Naive thymus-derived CD8-positive, alpha-beta T cell (primary cell): Measurements from ENCODE around the gene KCNK4. TPM values are rescaled to one million over a fixed set of nuclear protein-coding genes. Genes with fewer than 3 reads are reported as not detected.
"Not testable (repeated sequence)": the region's sequence is repeated elsewhere in the genome, so short reads cannot be mapped to it uniquely, and the experiment has no call there.

Experiments used
- ATAC-seq, 2 donors: fragments of 150-1000 bp; cut with Tn5 transposase in 1 of 2; sonication (Bioruptor Pico), chemical (Tn5 transposase) in 1 of 2; 1 replicate in 1 of 2; 2 replicates in 1 of 2; pipeline ENCODE4 v1.10.0; 2021; ENCODE audit warnings: mild to moderate bottlenecking in 2 of 2, moderate library complexity in 2 of 2
- POLR2A ChIA-PET: fragments of 350-600 bp; sonication (Branson Sonifier 250); formaldehyde crosslinking; loops from one replicate; lab custom pipeline; 2021; ENCODE audit warnings: antibody characterized with exemption; lab: Charles Lee
- DNase-seq, 10 donors: peaks; one replicate each; pipeline versions ENCODE4 v3.0.0 to v3.0.0-alpha.2; 2020 to 2022
- H3K27ac Mint-ChIP-seq, 10 donors: one replicate each; pipeline ENCODE4 v1.8.0; 2020 to 2022; ENCODE audit warnings: mild to moderate bottlenecking in 10 of 10, mixed read lengths in 10 of 10, moderate library complexity in 4 of 10, inconsistent platforms in 1 of 10
- H3K27me3 Mint-ChIP-seq, 5 donors: one replicate each; pipeline ENCODE4 v1.8.0; 2021 to 2022; ENCODE audit warnings: mixed read lengths in 5 of 5
- H3K36me3 Mint-ChIP-seq, 3 donors: one replicate each; pipeline ENCODE4 v1.8.0; 2020 to 2022; ENCODE audit warnings: mixed read lengths in 3 of 3, mild to moderate bottlenecking in 2 of 3, inconsistent platforms in 1 of 3
- H3K4me1 Mint-ChIP-seq, 4 donors: one replicate each; pipeline ENCODE4 v1.8.0; 2021 to 2022; ENCODE audit warnings: mixed read lengths in 4 of 4
- H3K4me3 Mint-ChIP-seq, 10 donors: one replicate each; pipeline ENCODE4 v1.8.0; 2020 to 2022; ENCODE audit warnings: mild to moderate bottlenecking in 10 of 10, mixed read lengths in 10 of 10, moderate library complexity in 6 of 10, inconsistent platforms in 1 of 10
- H3K9me3 Mint-ChIP-seq, 9 donors: one replicate each; pipeline ENCODE4 v1.8.0; 2020 to 2022; ENCODE audit warnings: mixed read lengths in 9 of 9, mild to moderate bottlenecking in 3 of 9, inconsistent platforms in 1 of 9, moderate library complexity in 1 of 9
- polyA plus RNA-seq, 3 donors: library from polyadenylated mRNA; unstranded; fragments of 300-500 nt; fragmentation: Illumina TruSeq; gene quantifications; one replicate each; pipeline ENCODE4 v1.2.3, GENCODE V29; 2021
- total RNA-seq, 8 experiments: library from RNA in 2 of 8; stranded (reverse) in 2 of 8; gene quantifications; one replicate each; pipeline ENCODE4 v1.2.3 and lab custom pipeline; 2021 to 2026

Gene KCNK4
- total and polyA plus RNA-seq, 5 experiments from 2014 or later = not detected

GRCh38 chr11:64306563-64306875 lies 15.4 kb downstream of the KCNK4 start:
- Mint-ChIP-seq H3K9me3 (no peaks in the 10 kb centered on the region), H3K36me3 (peaks cover 0 to 15% (median 0%) of the 10 kb centered on the region in 3 donors), H3K4me3 (peak overlapping the region; percentile 88 to 99 (median 96)), H3K4me1 (peaks cover 19 to 41% (median 35%) of the 10 kb centered on the region in 4 donors), H3K27ac (peak overlapping the region; percentile 86 to 97 (median 94)), H3K27me3 (peaks cover 0 to 5% (median 4%) of the 10 kb centered on the region in 5 donors)
- ATAC-seq = no peak
- no peak for DNase-seq
- POLR2A ChIA-PET = interaction anchor here (1.3 to 7.5 kb wide), 4 partner anchors 11 to 100 kb away, joined by 3 to 113 read pairs (median 34); partner anchors contain the start of genes FERMT3, PRDX5 and TRMT112

GRCh38 chr11:64306876-64307622 lies 15.9 kb downstream of the KCNK4 start:
- POLR2A ChIA-PET = interaction anchor here (1.3 to 7.5 kb wide), 4 partner anchors 10 to 101 kb away, joined by 3 to 113 read pairs (median 34); partner anchors contain the start of genes FERMT3, PRDX5 and TRMT112
- H3K27me3 Mint-ChIP-seq = peaks cover 0 to 2% (median under 1%) of the 10 kb centered on the region in 5 donors
- no peaks in the 10 kb centered on the region for H3K9me3 Mint-ChIP-seq
- DNase-seq = no peak
- H3K27ac Mint-ChIP-seq = peak overlapping the region in 8 of 10 donors; percentile 27 to 97 (median 85)
- ATAC-seq = no peak
- H3K36me3 Mint-ChIP-seq = peaks cover 0 to 15% (median 0%) of the 10 kb centered on the region in 3 donors
- H3K4me1 Mint-ChIP-seq = peaks cover 19 to 37% (median 34%) of the 10 kb centered on the region in 4 donors
- peak overlapping the region; percentile 88 to 99 (median 96) for H3K4me3 Mint-ChIP-seq

- H3K4me1 Mint-ChIP-seq = peaks cover 22 to 43% (median 40%) of the 10 kb centered on the region in 4 donors
- not testable (repeated sequence) for H3K27me3 Mint-ChIP-seq, ATAC-seq, H3K9me3 Mint-ChIP-seq, DNase-seq
- peaks cover 0 to 19% (median 0%) of the 10 kb centered on the region in 3 donors for H3K36me3 Mint-ChIP-seq
- peak overlapping the region in 8 of 10 donors; percentile 12 to 79 (median 44) for H3K27ac Mint-ChIP-seq
- H3K4me3 Mint-ChIP-seq = peak overlapping the region in 8 of 10 donors; percentile 26 to 97 (median 52)
- POLR2A ChIA-PET = interaction anchor here (0.7 to 7.5 kb wide), 4 partner anchors 9 to 121 kb away, joined by 4 to 113 read pairs (median 33); partner anchors contain the start of genes FERMT3, PRDX5 and TRMT112
Observed at GRCh38 chr11:64307795-64308194, 16.7 kb downstream of the KCNK4 start.

- H3K27ac Mint-ChIP-seq = peak overlapping the region in 8 of 10 donors; percentile 51 to 88 (median 81)
- H3K4me1 Mint-ChIP-seq = peaks cover 16 to 39% (median 30%) of the 10 kb centered on the region in 4 donors
- H3K4me3 Mint-ChIP-seq = peak overlapping the region in 2 of 10 donors; percentile 14 to 34
- POLR2A ChIA-PET = no interaction called here
- no peak for DNase-seq
- no peak for ATAC-seq
- peaks cover 0 to 21% (median 0%) of the 10 kb centered on the region in 3 donors for H3K36me3 Mint-ChIP-seq
- no peaks in the 10 kb centered on the region for H3K27me3 Mint-ChIP-seq
- no peaks in the 10 kb centered on the region for H3K9me3 Mint-ChIP-seq
Observed at GRCh38 chr11:64312947-64313346, 21.8 kb downstream of the KCNK4 start.

- Mint-ChIP-seq H3K36me3 (peaks cover 0 to 21% (median 0%) of the 10 kb centered on the region in 3 donors), H3K9me3 (no peaks in the 10 kb centered on the region), H3K4me1 (peaks cover 18 to 42% (median 33%) of the 10 kb centered on the region in 4 donors), H3K4me3 (no peak overlapping the region), H3K27me3 (no peaks in the 10 kb centered on the region), H3K27ac (peak overlapping the region in 5 of 10 donors; percentile 20 to 88 (median 82))
- POLR2A ChIA-PET = no interaction called here
- ATAC-seq = no peak
- no peak for DNase-seq
Observed at GRCh38 chr11:64313491-64314145, 22.5 kb downstream of the KCNK4 start.

GRCh38 chr11:64314146-64314804 lies 23.2 kb downstream of the KCNK4 start:
- POLR2A ChIA-PET = no interaction called here
- H3K27ac Mint-ChIP-seq = no peak overlapping the region
- H3K27me3 Mint-ChIP-seq = no peaks in the 10 kb centered on the region
- no peaks in the 10 kb centered on the region for H3K9me3 Mint-ChIP-seq
- DNase-seq = no peak
- H3K4me1 Mint-ChIP-seq = peaks cover 22 to 47% (median 39%) of the 10 kb centered on the region in 4 donors
- H3K4me3 Mint-ChIP-seq = no peak overlapping the region
- H3K36me3 Mint-ChIP-seq = peaks cover 0 to 18% (median 0%) of the 10 kb centered on the region in 3 donors
- no peak for ATAC-seq

- H3K27me3 Mint-ChIP-seq = no peaks in the 10 kb centered on the region
- H3K9me3 Mint-ChIP-seq = no peaks in the 10 kb centered on the region
- H3K27ac Mint-ChIP-seq = peak overlapping the region in 5 of 10 donors; percentile 36 to 82 (median 67)
- H3K4me3 Mint-ChIP-seq = peak overlapping the region in 5 of 10 donors; percentile 6 to 67 (median 57)
- H3K36me3 Mint-ChIP-seq = peaks cover 0 to 20% (median 0%) of the 10 kb centered on the region in 3 donors
- ATAC-seq (no peak), DNase-seq (no peak)
- peaks cover 23 to 53% (median 44%) of the 10 kb centered on the region in 4 donors for H3K4me1 Mint-ChIP-seq
- POLR2A ChIA-PET = interaction anchor here (3.7 kb wide), 1 partner anchor 44 kb away, joined by 53 read pairs; no protein-coding TSS in a partner anchor
Observed at GRCh38 chr11:64314805-64315561, 23.9 kb downstream of the KCNK4 start.

GRCh38 chr11:64315667-64316526 lies 24.8 kb downstream of the KCNK4 start:
- not testable (repeated sequence) for H3K27me3 Mint-ChIP-seq, DNase-seq, ATAC-seq, H3K9me3 Mint-ChIP-seq
- POLR2A ChIA-PET = interaction anchor here (1.4 to 3.8 kb wide), 9 partner anchors 10 to 1669 kb away, joined by 3 to 73 read pairs (median 24); partner anchors contain the start of genes CCDC88B, ESRRA, FKBP2 and GANAB
- Mint-ChIP-seq H3K4me1 (peaks cover 26 to 55% (median 49%) of the 10 kb centered on the region in 4 donors), H3K36me3 (peaks cover 0 to 27% (median 3%) of the 10 kb centered on the region in 3 donors), H3K4me3 (peak overlapping the region; percentile 90 to 97 (median 94)), H3K27ac (peak overlapping the region in 9 of 10 donors; percentile 97 to 100 (median 99))

- POLR2A ChIA-PET = interaction anchor here (0.8 to 3.8 kb wide), 32 partner anchors 11 to 1670 kb away, joined by 3 to 73 read pairs (median 6); partner anchors contain the start of genes BAD, CCDC88B, DNAJC4 and ESRRA
- peaks cover 29 to 55% (median 49%) of the 10 kb centered on the region in 4 donors for H3K4me1 Mint-ChIP-seq
Observed at GRCh38 chr11:64316672-64317324, 25.7 kb downstream of the KCNK4 start.

More at GRCh38 chr11:64316672-64317324, 25.7 kb downstream of the KCNK4 start:
- DNase-seq (peak in 3 of 10 donors; percentile 36 to 48 (median 44)), ATAC-seq (peak in 1 of 2 donors; percentile 1)
- Mint-ChIP-seq H3K27ac (peak overlapping the region; percentile 97 to 100 (median 99)), H3K4me3 (peak overlapping the region; percentile 90 to 97 (median 94)), H3K9me3 (no peaks in the 10 kb centered on the region), H3K27me3 (no peaks in the 10 kb centered on the region), H3K36me3 (peaks cover 0 to 33% (median 3%) of the 10 kb centered on the region in 3 donors)
